ENCODE results near the gene FAM83F. TPM values are rescaled to one million over a fixed set of nuclear protein-coding genes. Genes with fewer than 3 reads are reported as not detected.
A peak's percentile ranks its signal among the peaks of the same experiment; 100 is the strongest.

The FAM83F gene
- polyA plus RNA-seq, 1 donor (not counting 4 experiments of a cell fraction or from before 2014, with no cell fraction given) = 22.8 TPM

- peak overlapping the region; percentile 65 to 87 (median 68) for H3K4me3 ChIP-seq (ENCODE audit: control insufficient read depth in 2 of 3, extremely low read depth in 1 of 3, insufficient read depth in 2 of 3, low read depth in 1 of 3, low read length in 3 of 3)
- dilution Hi-C loops (cut with MboI; ENCODE audit: extremely low pct_ligation_motif_present, low sequenced_read_pairs) = no loop called here
- DNase-seq (ENCODE audit: low read depth, low spot score) = no peak
These were observed 50.4 kb downstream of the FAM83F start for GRCh38 chr22:40044870-40045834.

GRCh38 chr22:40046126-40046525 lies 51.4 kb downstream of the FAM83F start:
- Histone ChIP-seq H3K4me3 (ENCODE audit: control insufficient read depth in 2 of 3, extremely low read depth in 1 of 3, insufficient read depth in 2 of 3, low read depth in 1 of 3, low read length in 3 of 3) (no peak overlapping the region), H3K27ac (ENCODE audit: control insufficient read depth, insufficient read depth, low read length) (no peak overlapping the region), H3K4me2 (ENCODE audit: control insufficient read depth, extremely low read depth, insufficient read depth, low read depth, low read length) (no peak overlapping the region), H4K20me1 (ENCODE audit: control insufficient read depth, extremely low read depth, insufficient read depth, low read length) (no peaks in the 10 kb centered on the region), H3K9ac (ENCODE audit: control insufficient read depth, extremely low read depth, insufficient read depth, low read length) (no peak overlapping the region), H3K79me2 (ENCODE audit: control insufficient read depth, insufficient read depth, low read length) (no peaks in the 10 kb centered on the region), H3K36me3 (ENCODE audit: control insufficient read depth in 2 of 2, extremely low read depth in 1 of 2, insufficient read depth in 2 of 2, low read length in 2 of 2) (no peaks in the 10 kb centered on the region), H2AFZ (ENCODE audit: control insufficient read depth, low read length) (no peak overlapping the region), H3K4me1 (ENCODE audit: control insufficient read depth, extremely low read depth, insufficient read depth, low read length) (peaks cover 17% of the 10 kb centered on the region), H3K9me3 (ENCODE audit: control insufficient read depth, low read depth, low read length) (no peaks in the 10 kb centered on the region), H3K27me3 (ENCODE audit: control insufficient read depth, extremely low read depth, insufficient read depth, low read length) (no peaks in the 10 kb centered on the region), H3K9me1 (ENCODE audit: control insufficient read depth, extremely low read depth, insufficient read depth, low read length) (no peaks in the 10 kb centered on the region)
- DNase-seq (ENCODE audit: low read depth, low spot score) (no peak), FAIRE-seq (no peak)
- dilution Hi-C loops (cut with MboI; ENCODE audit: extremely low pct_ligation_motif_present, low sequenced_read_pairs) = no loop called here
- TF ChIP-seq CTCF (optimal IDR thresholded peaks at IDR 0.05 in 1 of 3, IDR thresholded peaks at IDR 0.05 in 1 of 3, conservative IDR thresholded peaks at IDR 0.05 in 1 of 3; ENCODE audit: extremely low read depth in 1 of 3, insufficient read depth in 2 of 3, low read length in 3 of 3) (no peak), EZH2 (IDR thresholded peaks at IDR 0.05; ENCODE audit: low read length) (no peak)

More at GRCh38 chr22:40044870-40045834, 50.4 kb downstream of the FAM83F start:
- Histone ChIP-seq H3K4me2 (ENCODE audit: control insufficient read depth, extremely low read depth, insufficient read depth, low read depth, low read length) (peak overlapping the region; percentile 81), H3K9ac (ENCODE audit: control insufficient read depth, extremely low read depth, insufficient read depth, low read length) (peak overlapping the region; percentile 74), H2AFZ (ENCODE audit: control insufficient read depth, low read length) (peak overlapping the region; percentile 70), H4K20me1 (ENCODE audit: control insufficient read depth, extremely low read depth, insufficient read depth, low read length) (no peaks in the 10 kb centered on the region), H3K4me1 (ENCODE audit: control insufficient read depth, extremely low read depth, insufficient read depth, low read length) (peaks cover 27% of the 10 kb centered on the region), H3K27me3 (ENCODE audit: control insufficient read depth, extremely low read depth, insufficient read depth, low read length) (no peaks in the 10 kb centered on the region), H3K9me3 (ENCODE audit: control insufficient read depth, low read depth, low read length) (no peaks in the 10 kb centered on the region), H3K27ac (ENCODE audit: control insufficient read depth, insufficient read depth, low read length) (peak overlapping the region; percentile 83), H3K36me3 (ENCODE audit: control insufficient read depth in 2 of 2, extremely low read depth in 1 of 2, insufficient read depth in 2 of 2, low read length in 2 of 2) (no peaks in the 10 kb centered on the region), H3K79me2 (ENCODE audit: control insufficient read depth, insufficient read depth, low read length) (no peaks in the 10 kb centered on the region), H3K9me1 (ENCODE audit: control insufficient read depth, extremely low read depth, insufficient read depth, low read length) (no peaks in the 10 kb centered on the region)
- TF ChIP-seq EZH2 (IDR thresholded peaks at IDR 0.05; ENCODE audit: low read length) (no peak), CTCF (optimal IDR thresholded peaks at IDR 0.05 in 1 of 3, IDR thresholded peaks at IDR 0.05 in 1 of 3, conservative IDR thresholded peaks at IDR 0.05 in 1 of 3; ENCODE audit: extremely low read depth in 1 of 3, insufficient read depth in 2 of 3, low read length in 3 of 3) (no peak)
- no peak for FAIRE-seq
